ENCODE results near the gene BMP6. TPM values are rescaled to one million over a fixed set of nuclear protein-coding genes. Genes with fewer than 3 reads are reported as not detected.

Gene BMP6
- total and polyA plus RNA-seq, 10 of the 15 experiments (the other 5 are each of a cell fraction or from before 2014, with no cell fraction given) = 0.02 to 0.15 (median 0.05) TPM; not detected in 5

- Histone ChIP-seq H3K9ac (ENCODE audit: control insufficient read depth, insufficient read depth, low read length) (no peak overlapping the region), H3K4me3 (no peak overlapping the region), H2AFZ (ENCODE audit: control insufficient read depth, low read depth, low read length) (no peak overlapping the region), H3K4me2 (ENCODE audit: control insufficient read depth, insufficient read depth) (no peak overlapping the region), H3K9me3 (replicated peaks; ENCODE audit: control insufficient read depth, insufficient read depth, low read length) (no peaks in the 10 kb centered on the region), H4K20me1 (ENCODE audit: control insufficient read depth, insufficient read depth) (no peaks in the 10 kb centered on the region), H3K27me3 (replicated peaks in 1 of 2; ENCODE audit: control insufficient read depth in 2 of 2, insufficient read depth in 2 of 2, low read length in 1 of 2) (peaks cover 1 to 3% of the 10 kb centered on the region in 2 experiments; a peak in 3 of 4 replicates), H3K79me2 (ENCODE audit: control insufficient read depth, insufficient read depth, low read length) (no peaks in the 10 kb centered on the region), H3K27ac (ENCODE audit: control insufficient read depth, insufficient read depth) (no peak overlapping the region), H3K4me1 (ENCODE audit: control insufficient read depth, insufficient read depth, low read length) (no peaks in the 10 kb centered on the region), H3K36me3 (ENCODE audit: control insufficient read depth in 2 of 2, insufficient read depth in 2 of 2, low read length in 1 of 2) (no peaks in the 10 kb centered on the region)
- WGBS (ENCODE audit: insufficient coverage, insufficient replicate concordance, low lambda C conversion rate, missing lambda C conversion rate) = 6% methylated on average over 1 of the region's 1 CpG
- BruUV-seq (replicated peaks) = no TSS peak
- RAD21 ChIA-PET (ENCODE audit: unreplicated experiment) = interaction anchor here (0.6 kb wide), 1 partner anchor 149 kb away, joined by 3 read pairs; no protein-coding TSS in a partner anchor
- CTCF ChIA-PET = no interaction called here
- ATAC-seq (no peak), DNase-seq (ENCODE audit: low read depth, low spot score) (no peak), FAIRE-seq (no peak)
- intact Hi-C loops (cut with micrococcal nuclease; ENCODE audit: unreplicated experiment) (no loop called here), in situ Hi-C loops (cut with MboI) (no loop called here)
- SMC1A ChIA-PET (ENCODE audit: uncharacterized antibody, unreplicated experiment) = no interaction called here
- TF ChIP-seq FOXM1 (IDR thresholded peaks at IDR 0.05; ENCODE audit: low read depth, low read length) = no peak
- TF ChIP-seq ATF3 (IDR thresholded peaks at IDR 0.05; ENCODE audit: borderline replicate concordance, extremely low read depth, low read depth, low read length) = no peak
- no peak for TF ChIP-seq TAF1 (IDR thresholded peaks at IDR 0.05; ENCODE audit: borderline replicate concordance, low read depth, low read length)
- no peak for TF ChIP-seq ATF7 (IDR thresholded peaks at IDR 0.05; ENCODE audit: low read depth)
- TF ChIP-seq ZNF592 (IDR thresholded peaks at IDR 0.05) = no peak
- TF ChIP-seq SMARCA5 (IDR thresholded peaks at IDR 0.05) = no peak
- no peak for TF ChIP-seq EGR1 (IDR thresholded peaks at IDR 0.05; ENCODE audit: borderline replicate concordance in 1 of 2, low read depth in 2 of 2, low read length in 2 of 2)
- no peak for TF ChIP-seq NBN (IDR thresholded peaks at IDR 0.05)
- POLR2A ChIA-PET = no interaction called here
Observed at GRCh38 chr6:7806711-7807110, 80.8 kb downstream of the BMP6 start.
